Uterus (tissue), 4 donors: ENCODE measurements around the gene SEMA4C. TPM values are rescaled to one million over a fixed set of nuclear protein-coding genes. Genes with fewer than 3 reads are reported as not detected.

Experiments
- DNase-seq, 2 donors: peaks; one replicate each; pipeline ENCODE4 v3.0.0-alpha.2; 2019 to 2020
- H3K27ac ChIP-seq, 2 donors: fragments of 200-600 bp; sonication (generic); 1 replicate in 1 of 2; 2 replicates in 1 of 2; pipeline ENCODE4 v1.5.1; 2016 to 2018
- H3K27me3 ChIP-seq, 2 donors: fragments of 200-600 bp; sonication (generic); one replicate each; pipeline ENCODE4 v1.5.1; 2018 to 2019; ENCODE audit warnings: control low read depth in 1 of 2
- H3K36me3 ChIP-seq, 2 donors: fragments of 200-600 bp; sonication (generic); one replicate each; pipeline ENCODE4 v1.5.1; 2019; ENCODE audit warnings: control low read depth in 1 of 2
- H3K4me1 ChIP-seq, 2 donors: fragments of 200-600 bp; sonication (generic); one replicate each; pipeline ENCODE4 v1.5.1; 2018 to 2019; ENCODE audit warnings: control low read depth in 1 of 2
- H3K4me3 ChIP-seq, 2 donors: fragments of 200-600 bp; sonication (generic); 1 replicate in 1 of 2; 2 replicates in 1 of 2; pipeline ENCODE4 v1.5.1; 2018 to 2019; ENCODE audit warnings: mild to moderate bottlenecking in 1 of 2
- H3K9me3 ChIP-seq, 2 donors: fragments of 200-600 bp; sonication (generic); one replicate each; pipeline ENCODE4 v1.5.1; 2019; ENCODE audit warnings: control low read depth in 1 of 2
- POLR2A ChIP-seq, 2 donors: fragments of 450-650 bp; IDR thresholded peaks; one replicate each; pipeline ENCODE4 v1.6.1; 2016; ENCODE audit warnings: antibody characterized with exemption in 2 of 2, mild to moderate bottlenecking in 1 of 2, moderate library complexity in 1 of 2
- intact Hi-C: fragments of 100-400 bp; cut with DNase I; formaldehyde crosslinking; loops from one replicate; pipeline ENCODE4 v1.15.1; 2023; ENCODE audit warnings: low total_unique reads
- total RNA-seq, 4 donors: library from RNA; depleted of rRNA in 3 of 4; stranded (reverse); fragments of >200 nt in 3 of 4; gene quantifications; one replicate each; pipeline versions ENCODE4 v1.1.0 to v1.2.4, GENCODE V29; 2014 to 2023
- TF ChIP-seq, protein P1 (sequence below), 4 experiments: fragments of 200-600 bp in 2 of 4; fragments of 450-650 bp in 2 of 4; sonication (generic) in 2 of 4; IDR thresholded peaks; one replicate each; pipeline ENCODE4 v1.5.1; 2016 to 2019; ENCODE audit warnings: antibody characterized with exemption in 4 of 4, mild to moderate bottlenecking in 2 of 4, moderate library complexity in 1 of 4
- donor health status: DM: yes; HTN: yes; CAD: no.

The SEMA4C gene
- total RNA-seq, 4 donors from 2014 or later = 31.8 to 117 (median 61.7) TPM

- Histone ChIP-seq H3K27ac (no peak overlapping the region), H3K4me3 (no peak overlapping the region), H3K4me1 (peaks cover 0 to 19% of the 10 kb centered on the region in 2 donors), H3K36me3 (no peaks in the 10 kb centered on the region), H3K9me3 (no peaks in the 10 kb centered on the region), H3K27me3 (no peaks in the 10 kb centered on the region)
- intact Hi-C loops = no loop called here
- TF ChIP-seq, protein P1, sequence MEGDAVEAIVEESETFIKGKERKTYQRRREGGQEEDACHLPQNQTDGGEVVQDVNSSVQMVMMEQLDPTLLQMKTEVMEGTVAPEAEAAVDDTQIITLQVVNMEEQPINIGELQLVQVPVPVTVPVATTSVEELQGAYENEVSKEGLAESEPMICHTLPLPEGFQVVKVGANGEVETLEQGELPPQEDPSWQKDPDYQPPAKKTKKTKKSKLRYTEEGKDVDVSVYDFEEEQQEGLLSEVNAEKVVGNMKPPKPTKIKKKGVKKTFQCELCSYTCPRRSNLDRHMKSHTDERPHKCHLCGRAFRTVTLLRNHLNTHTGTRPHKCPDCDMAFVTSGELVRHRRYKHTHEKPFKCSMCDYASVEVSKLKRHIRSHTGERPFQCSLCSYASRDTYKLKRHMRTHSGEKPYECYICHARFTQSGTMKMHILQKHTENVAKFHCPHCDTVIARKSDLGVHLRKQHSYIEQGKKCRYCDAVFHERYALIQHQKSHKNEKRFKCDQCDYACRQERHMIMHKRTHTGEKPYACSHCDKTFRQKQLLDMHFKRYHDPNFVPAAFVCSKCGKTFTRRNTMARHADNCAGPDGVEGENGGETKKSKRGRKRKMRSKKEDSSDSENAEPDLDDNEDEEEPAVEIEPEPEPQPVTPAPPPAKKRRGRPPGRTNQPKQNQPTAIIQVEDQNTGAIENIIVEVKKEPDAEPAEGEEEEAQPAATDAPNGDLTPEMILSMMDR (IDR thresholded peaks at IDR 0.05) = no peak
- TF ChIP-seq POLR2A (IDR thresholded peaks at IDR 0.05) = no peak
- no peak for DNase-seq
Measured at GRCh38 chr2:96875498-96876268, 5.8 kb upstream of the SEMA4C start.

DNA sequence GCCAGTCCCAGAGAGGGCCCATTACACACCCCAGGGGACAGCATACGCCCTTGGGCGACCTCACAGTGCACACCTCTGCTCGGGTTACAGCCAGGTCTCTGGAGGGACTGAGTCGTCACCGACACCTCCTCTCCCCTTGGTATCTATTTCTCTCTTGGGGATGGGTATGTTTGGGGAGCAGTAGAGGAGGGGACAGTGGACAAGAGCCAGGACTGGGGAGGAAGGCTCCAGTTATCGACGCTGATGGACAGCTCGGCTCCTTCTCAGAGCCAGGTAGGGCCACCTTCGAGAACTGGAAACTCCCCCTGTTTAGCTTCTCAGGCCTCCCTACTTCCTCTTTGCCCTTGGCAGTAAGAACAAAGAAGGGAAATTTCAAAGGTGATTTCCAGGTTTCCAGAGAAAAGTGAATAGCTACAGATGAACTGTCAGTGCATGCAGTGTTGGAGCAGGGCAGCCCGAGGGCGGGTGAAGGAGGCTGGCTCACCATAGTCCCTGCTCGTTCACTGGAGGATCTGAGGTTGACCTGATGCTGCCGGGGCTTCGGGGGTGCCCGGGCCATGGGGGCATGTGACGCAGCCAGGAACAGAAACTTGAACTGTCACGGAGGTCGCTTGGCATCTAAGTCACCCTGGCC, 4.4 kb upstream of the SEMA4C start:
- Histone ChIP-seq H3K4me1 (peaks cover 0 to 19% of the 10 kb centered on the region in 2 donors), H3K9me3 (no peaks in the 10 kb centered on the region), H3K27ac (peak overlapping the region; percentile 51 to 65), H3K4me3 (no peak overlapping the region), H3K36me3 (no peaks in the 10 kb centered on the region), H3K27me3 (no peaks in the 10 kb centered on the region)
- DNase-seq = no peak
- intact Hi-C loops = no loop called here
- TF ChIP-seq, protein P1 (IDR thresholded peaks at IDR 0.05) = no peak
- TF ChIP-seq POLR2A (IDR thresholded peaks at IDR 0.05) = no peak

GRCh38 chr2:96873651-96874096, 3.8 kb upstream of the SEMA4C start:
- H3K9me3 ChIP-seq = no peaks in the 10 kb centered on the region
- intact Hi-C loops = no loop called here
- H3K4me3 ChIP-seq = no peak overlapping the region
- TF ChIP-seq POLR2A (IDR thresholded peaks at IDR 0.05) = no peak
- TF ChIP-seq, protein P1 (IDR thresholded peaks at IDR 0.05) = no peak
- H3K4me1 ChIP-seq = peaks cover 0 to 19% of the 10 kb centered on the region in 2 donors
- peak overlapping the region; percentile 51 to 65 for H3K27ac ChIP-seq
- no peaks in the 10 kb centered on the region for H3K36me3 ChIP-seq
- DNase-seq = peak; percentile 51 to 63
- no peaks in the 10 kb centered on the region for H3K27me3 ChIP-seq

DNA sequence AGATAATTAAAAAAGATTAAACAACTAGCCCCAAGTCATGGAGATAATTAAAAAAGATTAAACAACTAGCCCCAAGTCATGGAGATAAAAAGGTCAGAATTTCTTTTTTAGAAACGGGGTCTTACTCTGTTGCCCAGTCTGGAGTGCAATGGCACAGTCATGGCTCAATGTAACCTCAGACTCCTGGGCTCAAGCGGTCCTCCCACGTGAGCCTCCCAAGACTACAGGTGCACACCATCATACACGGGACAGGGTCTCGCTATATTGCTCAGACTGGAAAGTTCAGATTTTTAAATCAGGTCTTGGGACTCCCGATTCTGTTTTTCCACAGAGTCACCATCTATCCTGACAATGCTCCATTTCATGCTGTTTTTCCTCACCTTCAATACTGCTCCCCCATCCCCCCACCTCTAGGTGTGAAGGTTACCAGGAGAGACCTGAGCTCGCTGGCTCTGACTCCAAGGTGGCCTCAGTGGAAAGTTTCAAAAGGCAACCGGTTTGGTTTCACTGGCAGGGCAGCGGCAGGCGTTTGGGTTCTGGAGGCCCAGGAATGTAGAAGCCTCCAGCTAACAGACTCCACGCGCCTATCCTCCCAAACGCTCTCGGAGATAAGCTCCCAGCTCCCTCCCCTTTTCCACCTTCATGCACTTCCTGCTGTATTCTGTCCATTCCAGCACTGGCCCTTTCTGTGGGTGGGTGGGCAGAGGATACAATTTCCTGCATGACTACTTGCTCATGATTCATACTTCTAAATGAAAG, 2.9 kb upstream of the SEMA4C start:
- TF ChIP-seq, protein P1 (IDR thresholded peaks at IDR 0.05) = no peak
- TF ChIP-seq POLR2A (IDR thresholded peaks at IDR 0.05) = no peak
- no peaks in the 10 kb centered on the region for H3K9me3 ChIP-seq
- DNase-seq = no peak
- no peaks in the 10 kb centered on the region for H3K36me3 ChIP-seq
- H3K4me1 ChIP-seq = peaks cover 0 to 12% of the 10 kb centered on the region in 2 donors
- intact Hi-C loops = no loop called here
- no peaks in the 10 kb centered on the region for H3K27me3 ChIP-seq
- peak overlapping the region; percentile 51 to 65 for H3K27ac ChIP-seq
- H3K4me3 ChIP-seq = no peak overlapping the region
